C4-2B (cell line): ENCODE results near the gene KLK15.

ENCODE experiments used
- CTCF ChIP-seq: fragments of 450-650 bp; conservative IDR thresholded peaks from 2 replicates; pipeline ENCODE4 v1.5.1; 2017; ENCODE audit warnings: mild to moderate bottlenecking
- ZFX ChIP-seq: fragments of 450-650 bp; IDR thresholded peaks from 2 replicates; pipeline ENCODE4 v1.6.1; 2017

GRCh38 chr19:50831026-50831396 is 2.4 kb downstream of the KLK15 start:
- TF ChIP-seq CTCF, result no peak
- no peak for TF ChIP-seq ZFX
